HG03571 (cell line): ENCODE data around the gene HRH1.

Source experiments
- ATAC-seq: cut with Tn5 transposase; IDR thresholded peaks from one replicate; pipeline ENCODE4 v1.9.1; 2021; ENCODE audit not compliant: unreplicated experiment

HRH1 gene

GRCh38 chr3:11275926-11276325 is 121.6 kb downstream of the HRH1 start:
- ATAC-seq = no peak

GRCh38 chr3:11276901-11277300 is 122.6 kb downstream of the HRH1 start:
- ATAC-seq = no peak

- no peak for ATAC-seq
These were observed 128.2 kb downstream of the HRH1 start for GRCh38 chr3:11282250-11283138.

DNA sequence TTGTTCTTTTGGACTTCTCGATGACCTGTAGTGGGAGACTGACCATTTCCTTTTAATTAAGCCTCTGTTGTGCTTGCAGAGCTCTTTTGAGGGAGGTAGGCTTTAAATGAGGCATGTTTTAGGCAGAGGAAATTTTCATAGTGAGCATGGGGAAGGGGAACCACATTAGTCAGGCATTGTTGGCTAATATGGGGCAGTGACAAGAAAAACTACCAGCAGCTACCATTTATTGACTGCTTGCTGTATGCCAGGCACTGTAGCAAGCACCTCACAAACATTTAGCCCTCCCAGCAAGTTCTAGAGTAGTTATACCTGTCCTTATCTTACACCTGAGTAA is 128.8 kb downstream of the HRH1 start:
- no peak for ATAC-seq

DNA sequence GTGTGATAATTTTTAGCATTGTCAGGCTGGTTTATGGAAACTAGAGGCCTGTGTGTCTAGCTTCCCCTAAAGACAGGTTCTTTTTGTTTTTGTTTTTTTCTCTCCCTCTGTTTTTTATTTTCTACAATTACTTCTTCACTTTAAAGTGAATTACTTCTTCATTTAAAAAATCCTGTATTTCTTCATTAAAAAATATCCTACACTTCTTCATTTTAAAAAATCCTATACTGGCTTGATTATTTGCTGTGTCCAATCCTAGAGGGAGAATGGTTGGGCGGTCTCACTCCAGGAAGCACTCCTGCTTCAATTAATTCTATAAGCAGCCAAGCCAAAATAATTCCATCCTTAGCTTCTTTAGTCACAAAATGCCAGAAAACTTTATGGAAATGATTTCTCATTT is 129.7 kb downstream of the HRH1 start:
- ATAC-seq = no peak

DNA sequence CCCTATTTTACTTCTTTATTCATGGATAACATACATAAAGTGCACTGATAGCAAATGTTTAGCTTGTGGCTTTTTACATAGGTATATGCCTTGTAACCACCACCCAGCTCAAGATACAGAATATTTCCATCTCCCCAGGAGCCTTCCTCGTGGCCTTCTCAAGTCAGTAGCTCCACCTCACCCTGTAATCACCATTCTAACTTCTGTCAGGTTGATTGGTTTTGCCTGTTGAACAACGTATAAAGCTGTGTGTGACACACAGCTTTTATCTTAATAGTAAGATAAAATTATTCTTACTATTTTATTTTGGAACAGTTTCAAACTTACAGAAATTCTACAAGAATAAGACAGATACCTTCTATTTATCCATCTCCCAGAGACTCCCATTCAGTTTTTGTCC is 131.2 kb downstream of the HRH1 start:
- ATAC-seq = no peak

DNA sequence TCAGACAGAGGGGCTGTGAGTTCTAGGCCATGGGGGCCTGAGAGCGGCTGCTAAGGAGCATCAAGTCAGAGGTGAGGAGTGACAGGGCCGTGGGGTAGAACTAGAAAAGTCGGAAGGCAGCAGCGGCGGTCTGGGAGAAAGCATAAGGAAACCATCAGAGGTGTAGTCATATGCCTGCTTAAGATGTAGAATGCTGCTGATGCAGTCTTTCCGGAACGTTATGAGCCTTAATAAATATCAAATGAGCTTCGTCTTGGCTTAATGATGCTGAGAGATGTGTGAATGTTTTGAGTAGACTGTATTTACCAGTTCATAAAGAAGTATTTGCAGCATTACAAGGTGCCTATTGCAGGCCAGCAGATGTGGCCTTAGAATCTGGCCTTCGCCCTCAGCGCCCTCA is 133.1 kb downstream of the HRH1 start:
- ATAC-seq = no peak

DNA sequence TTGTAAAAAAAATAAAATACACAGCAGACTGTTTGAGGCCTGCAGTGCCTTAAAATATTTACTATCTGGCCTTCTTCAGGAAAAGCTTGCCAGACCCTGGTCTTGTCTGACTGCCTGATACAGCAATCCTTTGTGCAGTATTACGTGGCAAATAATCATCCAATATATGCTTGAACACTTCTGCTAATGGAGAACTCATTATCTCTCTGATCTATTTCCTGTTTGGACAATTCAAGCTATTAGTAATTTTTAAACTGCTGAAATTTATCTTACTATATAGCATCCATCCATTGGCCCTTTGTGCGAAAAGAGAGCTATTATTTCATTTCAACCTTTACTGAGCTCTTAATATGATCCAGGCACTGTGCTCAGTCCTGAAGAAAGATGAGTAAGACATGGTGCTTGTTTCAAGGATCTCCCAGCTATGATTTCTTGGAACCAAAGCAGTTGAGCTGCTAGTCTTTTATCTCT is 133.8 kb downstream of the HRH1 start:
- no peak for ATAC-seq

- ATAC-seq = peak; percentile 70
These were observed 134.7 kb downstream of the HRH1 start for GRCh38 chr3:11288786-11289637.

GRCh38 chr3:11289864-11290263 is 135.6 kb downstream of the HRH1 start:
- ATAC-seq = no peak

DNA sequence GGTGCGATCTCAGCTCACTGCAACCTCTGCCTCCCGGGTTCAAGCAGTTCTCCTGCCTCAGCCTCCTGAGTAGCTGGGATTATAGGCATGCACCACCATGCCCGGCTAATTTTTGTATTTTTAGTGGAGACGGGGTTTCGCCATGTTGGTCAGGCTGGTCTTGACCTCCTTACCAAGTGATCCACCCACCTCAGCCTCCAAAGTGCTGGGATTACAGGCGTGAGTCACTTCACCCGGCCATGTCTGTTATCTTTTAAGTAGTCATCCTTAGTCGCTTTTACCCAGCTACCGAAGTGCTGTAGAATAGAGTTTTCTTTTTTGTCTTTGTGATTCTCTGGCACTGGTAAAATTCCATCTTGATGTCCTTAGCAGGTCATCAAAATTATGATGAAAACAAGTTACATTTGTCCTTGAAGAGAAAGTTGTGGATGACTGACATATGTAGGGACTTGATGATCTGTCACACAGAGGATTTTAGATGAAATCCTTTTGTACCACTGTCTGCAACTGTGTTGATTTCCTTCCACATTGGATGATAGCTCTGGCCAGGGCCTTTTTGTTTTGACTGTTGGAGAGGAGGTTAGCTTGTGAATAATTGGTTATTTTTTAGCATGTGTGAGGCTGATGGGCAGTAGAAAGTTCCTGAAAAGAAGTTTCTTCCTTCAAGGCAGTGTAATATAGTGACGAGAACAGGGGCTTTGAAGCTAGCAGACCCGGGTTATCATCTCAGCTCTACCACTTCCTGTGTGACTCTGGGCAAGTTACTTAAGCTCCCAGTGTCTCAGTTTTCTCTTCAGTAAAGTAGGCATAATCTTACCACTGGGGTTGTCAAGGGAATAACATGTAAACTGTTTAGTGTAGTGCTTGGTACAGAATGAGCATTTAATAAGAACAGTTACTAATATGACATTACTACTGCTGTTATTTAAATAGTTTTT is 136.7 kb downstream of the HRH1 start:
- peak; percentile 37 for ATAC-seq

DNA sequence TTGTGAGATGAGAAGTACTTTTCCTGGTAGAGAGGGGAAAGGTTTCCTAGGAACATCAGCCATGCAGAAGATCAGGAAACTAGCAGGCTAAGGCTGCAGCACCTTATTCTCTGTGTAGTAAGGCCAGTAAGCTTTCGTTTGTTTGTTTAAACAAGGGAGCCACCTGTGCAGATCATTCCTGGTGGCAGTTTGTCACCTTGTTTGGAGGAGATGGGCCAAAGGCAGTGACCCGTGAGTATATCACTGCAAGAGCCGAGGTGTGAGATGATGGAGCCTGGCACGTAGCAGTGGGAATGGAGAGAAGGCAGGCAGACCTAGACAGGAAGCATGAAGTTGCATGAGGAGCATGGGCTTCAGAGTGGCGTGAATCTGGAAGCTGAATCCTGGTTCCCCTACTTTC is 137.5 kb downstream of the HRH1 start:
- no peak for ATAC-seq

GRCh38 chr3:11297126-11297525 is 142.8 kb downstream of the HRH1 start:
- ATAC-seq = no peak

GRCh38 chr3:11300970-11301369 is 146.7 kb downstream of the HRH1 start:
- ATAC-seq = peak; percentile 67

DNA sequence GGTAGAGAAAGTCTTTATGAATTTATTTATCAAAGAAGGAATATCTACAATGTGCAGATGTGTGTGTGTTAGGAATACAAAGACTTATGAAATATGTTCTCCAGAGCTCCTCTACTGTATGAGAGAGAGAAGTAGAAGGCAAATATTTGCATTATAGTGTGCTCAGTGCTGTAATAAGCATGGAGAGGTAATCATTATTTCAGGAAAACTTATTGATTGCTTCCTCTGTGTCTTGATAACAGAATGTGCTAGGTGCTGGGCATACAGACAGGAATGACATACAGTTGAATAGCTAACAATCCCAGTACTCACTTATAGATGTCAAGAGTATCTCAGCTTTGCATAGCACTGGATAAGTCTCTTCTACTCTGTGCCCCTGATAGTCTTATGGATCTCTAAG is 148.2 kb downstream of the HRH1 start:
- no peak for ATAC-seq

DNA sequence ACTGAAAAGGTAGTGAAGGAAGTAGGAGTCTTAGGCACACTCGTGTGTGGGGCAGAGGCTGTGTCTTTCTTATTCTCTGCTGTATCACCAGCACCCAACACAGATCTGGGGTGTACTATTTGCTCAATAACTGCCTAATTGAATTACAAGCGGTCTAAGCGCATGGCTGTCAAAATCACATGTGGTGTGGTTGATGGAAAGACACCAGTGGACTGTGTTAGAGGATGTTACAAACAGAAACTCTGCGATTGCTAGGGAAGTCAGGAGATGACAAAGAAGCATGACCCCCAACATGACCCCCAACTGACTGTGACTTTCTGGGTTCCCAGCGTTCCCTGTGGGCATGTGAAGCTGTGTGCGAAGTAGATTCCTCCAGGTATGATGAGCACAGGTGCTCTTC is 149.9 kb downstream of the HRH1 start:
- no peak for ATAC-seq

DNA sequence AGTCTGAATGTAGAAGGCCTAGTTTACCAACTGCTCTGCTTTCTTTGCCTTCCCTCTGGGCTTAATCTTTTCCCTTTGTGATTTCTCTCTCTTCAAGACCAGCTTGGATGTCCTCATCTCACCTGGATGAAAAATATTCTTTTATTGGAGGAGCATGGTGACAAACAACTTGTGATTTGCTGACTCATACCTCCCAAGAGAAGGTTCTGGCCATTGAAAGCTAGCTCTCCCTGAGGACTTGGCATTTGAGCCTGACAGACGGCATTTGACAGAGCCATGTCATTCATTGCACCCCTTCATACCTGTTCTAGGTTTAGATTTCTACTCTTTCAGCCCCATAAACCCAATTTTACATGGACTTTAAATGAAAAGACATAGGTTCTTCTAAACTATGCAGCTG is 151.2 kb downstream of the HRH1 start:
- ATAC-seq = no peak

DNA sequence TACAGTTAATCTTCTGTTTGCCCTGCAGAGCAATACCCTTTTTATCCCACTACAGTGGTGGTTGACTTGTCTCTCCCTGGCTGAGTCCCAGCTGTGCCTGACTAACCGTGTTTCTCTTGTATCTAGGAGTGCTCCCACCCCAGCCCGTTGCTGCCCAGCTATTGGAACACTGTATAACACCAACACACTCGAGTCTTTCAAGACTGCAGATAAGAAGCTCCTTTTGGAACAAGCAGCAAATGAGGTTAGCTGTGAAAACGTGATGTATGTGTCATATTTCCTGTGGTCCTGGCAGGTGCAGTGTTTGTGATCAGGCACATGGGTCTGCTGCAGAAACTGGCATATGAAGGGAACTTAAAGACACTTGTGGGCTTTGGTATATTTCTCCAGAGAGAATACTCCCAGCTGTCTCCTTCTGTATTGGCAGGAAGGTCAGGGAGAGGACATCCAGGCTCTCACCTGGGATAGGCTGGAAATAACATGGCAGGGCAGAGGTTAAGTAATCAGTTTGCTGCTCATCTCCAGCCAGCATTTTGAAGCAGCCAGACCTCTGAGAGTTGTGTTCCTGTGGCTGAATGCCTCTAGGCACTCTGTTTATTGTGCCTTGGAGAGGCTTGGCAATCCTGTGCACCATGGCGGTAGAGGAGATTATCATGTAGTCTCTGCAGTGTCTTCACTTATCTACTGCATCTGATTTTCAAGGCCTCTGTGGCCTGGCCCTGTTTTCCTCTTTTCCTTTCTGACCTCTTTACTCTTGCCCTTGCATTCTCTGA is 152.7 kb downstream of the HRH1 start:
- ATAC-seq = no peak

- no peak for ATAC-seq
These were observed 153.6 kb downstream of the HRH1 start for GRCh38 chr3:11307830-11308432.

DNA sequence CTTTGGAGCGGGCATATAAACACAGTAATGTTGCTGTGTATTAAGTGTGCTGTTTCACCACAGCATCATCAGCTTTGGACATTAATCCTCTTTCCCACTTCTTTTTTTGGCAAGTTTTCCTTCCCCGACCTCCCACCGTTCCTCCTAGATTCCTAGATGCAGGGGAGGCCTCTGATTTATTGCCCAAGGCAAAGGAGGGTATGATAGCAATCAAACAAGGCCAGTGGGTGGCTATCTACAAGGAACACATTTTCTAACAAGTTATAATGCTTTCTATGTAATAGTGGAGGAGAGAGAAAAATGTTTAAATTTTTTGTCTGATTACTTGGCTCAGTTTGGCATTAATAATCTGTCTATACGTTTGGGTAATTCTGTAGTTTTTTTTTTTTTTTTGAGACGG is 156.0 kb downstream of the HRH1 start:
- no peak for ATAC-seq
